Measurements from ENCODE around the gene WTAP.

The WTAP gene

DNA sequence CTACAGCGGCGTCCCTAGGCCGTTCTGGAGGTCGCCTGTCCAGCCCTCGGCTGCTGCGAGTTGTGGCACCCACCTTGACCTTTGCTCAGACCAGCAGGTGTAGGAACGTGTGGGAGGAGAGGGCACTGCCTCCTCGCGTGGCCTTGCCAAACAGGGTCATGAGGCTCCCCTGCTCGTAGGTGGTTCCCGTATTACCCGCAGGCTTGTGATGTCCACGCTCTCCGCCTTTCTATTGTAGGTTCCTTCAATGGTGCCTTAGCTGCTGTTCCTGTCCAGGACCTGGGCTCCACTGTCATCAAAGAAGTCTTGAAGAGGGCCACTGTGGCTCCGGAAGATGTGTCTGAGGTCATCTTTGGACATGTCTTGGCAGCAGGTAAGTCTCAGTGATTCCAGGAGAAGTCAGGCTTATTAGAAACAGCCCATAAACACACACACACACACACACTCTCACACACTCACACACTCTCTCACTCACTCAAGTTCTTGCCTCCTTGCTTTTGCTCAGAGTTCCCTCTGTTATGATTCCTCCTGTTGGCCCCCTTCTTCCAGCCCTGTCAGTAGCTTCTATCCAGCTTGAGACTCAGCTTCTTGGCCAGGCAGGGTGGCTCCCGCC lies 35.5 kb downstream of the WTAP start:
- DNase-seq, result no peak

DNA sequence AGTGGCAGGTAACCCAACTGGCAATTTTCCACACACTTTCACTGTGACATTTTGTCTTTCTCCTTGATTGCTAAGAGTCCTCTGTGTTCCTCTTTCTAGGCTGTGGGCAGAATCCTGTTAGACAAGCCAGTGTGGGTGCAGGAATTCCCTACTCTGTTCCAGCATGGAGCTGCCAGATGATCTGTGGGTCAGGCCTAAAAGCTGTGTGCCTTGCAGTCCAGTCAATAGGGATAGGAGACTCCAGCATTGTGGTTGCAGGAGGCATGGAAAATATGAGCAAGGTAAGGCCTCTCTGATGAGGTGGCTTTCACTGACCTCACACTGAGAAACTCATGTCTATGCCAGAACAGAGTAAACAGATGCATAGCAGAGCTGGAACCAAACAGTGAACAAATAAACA lies 39.6 kb downstream of the WTAP start:
- DNase-seq, result no peak

DNA sequence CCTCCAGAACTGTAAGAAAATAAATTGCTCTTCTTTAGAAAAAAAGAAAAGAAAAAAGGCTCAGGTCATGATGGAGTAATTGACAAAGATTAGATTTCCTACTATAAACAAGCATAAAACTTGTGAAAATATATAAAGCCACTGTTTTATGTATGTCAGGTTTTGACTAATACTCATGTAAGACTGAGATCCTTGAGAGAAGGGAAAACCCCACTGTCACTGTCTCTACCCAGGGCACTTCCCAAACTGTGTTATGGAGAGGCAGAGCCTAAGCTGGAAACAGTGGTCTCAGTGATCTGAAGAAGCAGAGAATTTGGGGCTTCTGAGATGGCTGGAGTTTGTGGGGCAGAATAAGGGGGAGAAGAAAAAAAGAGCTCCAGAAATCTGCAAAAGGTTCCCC lies 42.2 kb downstream of the WTAP start:
- DNase-seq, result no peak

DNA sequence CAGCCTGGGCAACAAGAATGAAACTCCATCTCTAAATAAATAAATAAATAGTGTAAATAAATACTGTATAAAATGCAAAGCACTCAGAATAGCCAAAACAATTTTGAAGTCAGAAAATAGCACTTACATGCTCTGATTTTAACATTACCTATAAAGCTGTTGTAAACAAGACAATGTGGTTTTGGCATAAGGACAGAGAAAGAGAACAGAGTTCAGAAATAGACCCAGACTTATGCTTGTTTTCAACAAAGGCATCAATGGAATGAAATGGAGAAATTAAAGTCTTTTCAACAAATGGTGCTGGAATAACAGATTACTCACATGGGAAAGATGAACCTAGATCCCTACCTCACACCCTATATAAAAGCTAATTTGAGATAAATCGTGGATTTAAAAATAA lies 44.9 kb downstream of the WTAP start:
- no peak for DNase-seq

DNA sequence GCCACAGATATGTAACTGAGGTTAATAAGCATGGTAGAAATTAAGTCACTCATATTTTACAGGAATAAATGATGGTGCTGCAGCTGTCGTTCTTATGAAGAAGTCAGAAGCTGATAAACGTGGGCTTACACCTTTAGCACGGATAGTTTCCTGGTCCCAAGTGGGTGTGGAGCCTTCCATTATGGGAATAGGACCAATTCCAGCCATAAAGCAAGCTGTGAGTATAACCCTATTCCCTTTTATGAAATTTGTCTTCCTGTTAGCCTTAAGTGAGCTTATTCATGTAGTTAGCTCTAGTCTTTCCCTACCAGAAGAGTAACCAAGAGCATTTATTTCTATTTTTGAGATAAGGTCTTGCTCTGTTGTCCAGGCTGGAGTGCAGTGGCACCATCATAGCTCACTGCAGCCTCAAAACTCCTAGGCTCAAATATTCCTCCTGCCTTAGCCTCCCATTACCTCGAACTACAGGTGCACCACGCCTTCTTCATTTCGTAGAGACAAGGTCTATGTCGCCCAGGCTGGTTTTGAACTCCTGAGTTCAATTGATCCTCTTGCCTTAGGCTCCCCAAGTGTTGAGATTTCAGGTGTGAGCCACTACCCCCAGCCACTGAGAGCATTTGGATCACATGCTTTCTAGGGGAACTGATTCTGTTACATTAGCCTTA lies 50.1 kb downstream of the WTAP start:
- DNase-seq, result no peak

DNA sequence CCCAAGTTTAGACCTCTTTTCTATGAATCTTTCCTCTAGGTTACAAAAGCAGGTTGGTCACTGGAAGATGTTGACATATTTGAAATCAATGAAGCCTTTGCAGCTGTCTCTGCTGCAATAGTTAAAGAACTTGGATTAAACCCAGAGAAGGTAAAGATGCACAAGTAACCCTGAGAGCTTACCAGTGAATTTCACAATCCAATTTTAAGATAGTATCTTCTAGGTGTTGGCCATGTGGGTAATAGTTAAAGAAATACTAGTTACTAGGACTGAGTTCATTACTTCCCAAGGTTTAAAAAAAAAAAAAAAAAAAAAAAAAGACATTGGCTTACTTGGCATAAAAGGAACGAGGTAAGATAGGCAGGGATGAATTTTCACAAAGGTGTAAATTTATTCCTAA lies 50.8 kb downstream of the WTAP start:
- no peak for DNase-seq

DNA sequence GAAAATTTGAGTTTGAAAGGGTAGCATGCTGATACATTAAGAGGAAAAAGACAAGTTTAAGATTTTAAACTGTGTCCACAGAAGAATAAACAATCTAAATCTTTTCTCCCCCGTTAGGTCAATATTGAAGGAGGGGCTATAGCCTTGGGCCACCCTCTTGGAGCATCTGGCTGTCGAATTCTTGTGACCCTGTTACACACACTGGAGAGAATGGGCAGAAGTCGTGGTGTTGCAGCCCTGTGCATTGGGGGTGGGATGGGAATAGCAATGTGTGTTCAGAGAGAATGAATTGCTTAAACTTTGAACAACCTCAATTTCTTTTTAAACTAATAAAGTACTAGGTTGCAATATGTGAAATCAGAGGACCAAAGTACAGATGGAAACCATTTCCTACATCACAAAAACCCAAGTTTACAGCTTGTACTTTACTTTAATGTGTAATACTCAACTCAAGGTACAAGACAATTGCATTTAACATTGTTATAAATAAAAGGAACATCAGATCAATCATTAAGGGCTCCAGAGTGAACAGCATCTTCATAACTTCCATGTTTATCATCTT lies 51.3 kb downstream of the WTAP start:
- peak; percentile 26 for DNase-seq

DNA sequence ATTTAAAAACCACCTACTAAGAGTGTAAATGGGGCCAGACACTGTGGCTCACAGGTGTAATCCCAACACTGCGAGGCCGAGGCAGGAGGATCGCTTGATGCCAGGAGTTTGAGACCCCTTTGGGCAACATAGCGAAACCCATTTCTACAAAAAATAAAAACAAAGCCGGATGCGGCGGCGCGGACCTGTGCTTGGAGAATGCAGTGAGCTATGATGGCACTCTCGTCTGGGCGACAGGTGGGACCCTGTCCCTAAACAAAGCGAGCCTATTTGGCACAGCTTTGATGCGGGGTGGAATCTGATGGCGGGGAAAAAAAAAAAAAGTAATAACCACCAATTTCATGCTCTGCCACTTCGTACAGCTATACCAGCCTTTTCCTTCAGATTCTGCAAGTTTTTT lies 61.0 kb downstream of the WTAP start:
- DNase-seq, result no peak

DNA sequence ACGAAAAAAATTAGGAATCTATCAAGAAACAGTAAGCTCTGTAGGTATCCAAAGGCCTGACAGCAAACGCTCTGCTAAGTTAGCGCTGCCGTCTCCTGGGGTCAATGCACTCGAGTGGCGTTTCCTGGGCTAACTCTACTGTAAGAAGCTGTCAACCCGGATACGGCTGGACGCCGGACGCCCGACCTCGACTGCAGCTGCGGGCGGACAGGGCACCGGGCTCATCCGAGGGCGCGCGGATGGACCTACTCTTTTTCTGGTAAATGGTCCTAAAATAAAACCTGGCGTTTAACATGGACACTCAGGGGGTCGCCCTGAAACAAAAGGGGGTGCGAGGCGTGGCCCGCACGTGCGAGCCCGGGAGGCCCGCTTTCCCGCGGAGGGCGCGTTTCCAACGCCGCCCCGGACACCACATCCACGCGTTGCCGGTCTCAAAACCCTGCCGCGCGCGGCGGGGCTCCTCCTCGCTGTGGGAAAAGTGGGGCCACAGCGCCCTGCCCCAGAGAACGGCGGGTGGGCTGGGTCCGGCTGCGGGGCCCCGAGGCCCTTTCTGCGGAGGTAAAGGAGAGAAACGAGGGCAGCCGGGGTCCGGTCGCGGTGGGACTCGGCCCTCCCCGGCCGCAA lies 61.6 kb downstream of the WTAP start:
- DNase-seq, result peak; percentile 46

DNA sequence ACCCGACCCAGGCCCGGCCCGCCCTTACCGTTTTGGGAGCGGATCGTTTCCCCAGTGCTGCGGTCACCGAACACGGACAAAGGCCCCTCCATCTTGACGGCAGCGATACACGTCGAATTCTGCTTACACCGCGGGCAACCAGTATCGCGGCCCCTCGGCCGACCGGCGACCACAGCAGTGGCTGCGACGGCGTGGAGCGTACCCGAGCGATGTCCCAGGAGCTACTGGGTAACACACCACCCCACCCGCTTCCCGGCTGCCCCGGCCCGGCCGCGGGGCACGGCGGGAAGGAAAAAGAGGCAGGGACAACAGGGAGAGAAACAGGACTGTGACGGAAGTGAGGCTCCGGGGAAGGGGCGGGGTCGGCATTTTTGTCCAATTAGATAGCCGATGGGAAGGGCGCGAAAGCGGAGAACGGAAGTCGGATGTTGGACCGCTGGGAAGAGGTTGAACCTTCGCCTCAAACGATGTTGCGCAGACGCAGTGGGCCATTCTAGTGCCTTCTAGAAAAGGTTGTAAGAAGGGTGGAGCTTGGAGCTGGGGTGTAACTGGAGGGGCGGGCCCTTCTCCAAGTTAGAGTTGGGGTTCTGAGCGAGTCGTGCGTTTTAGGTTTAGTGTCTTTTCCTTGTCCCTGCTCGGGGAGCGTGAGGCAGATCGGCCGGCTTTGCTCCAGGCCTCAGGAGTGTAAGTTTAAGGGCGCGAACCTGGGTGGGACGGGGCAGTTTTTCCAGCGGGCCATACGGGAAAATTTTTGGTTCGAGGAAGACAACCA lies 62.3 kb downstream of the WTAP start, which contains the start of gene TCP1:
Gene TCP1, minus strand, starts transcription at position 226 of the 772 bp plus-strand sequence. Its CDS starts 134 bp downstream, at position 92.
- DNase-seq, result peak; percentile 100

DNA sequence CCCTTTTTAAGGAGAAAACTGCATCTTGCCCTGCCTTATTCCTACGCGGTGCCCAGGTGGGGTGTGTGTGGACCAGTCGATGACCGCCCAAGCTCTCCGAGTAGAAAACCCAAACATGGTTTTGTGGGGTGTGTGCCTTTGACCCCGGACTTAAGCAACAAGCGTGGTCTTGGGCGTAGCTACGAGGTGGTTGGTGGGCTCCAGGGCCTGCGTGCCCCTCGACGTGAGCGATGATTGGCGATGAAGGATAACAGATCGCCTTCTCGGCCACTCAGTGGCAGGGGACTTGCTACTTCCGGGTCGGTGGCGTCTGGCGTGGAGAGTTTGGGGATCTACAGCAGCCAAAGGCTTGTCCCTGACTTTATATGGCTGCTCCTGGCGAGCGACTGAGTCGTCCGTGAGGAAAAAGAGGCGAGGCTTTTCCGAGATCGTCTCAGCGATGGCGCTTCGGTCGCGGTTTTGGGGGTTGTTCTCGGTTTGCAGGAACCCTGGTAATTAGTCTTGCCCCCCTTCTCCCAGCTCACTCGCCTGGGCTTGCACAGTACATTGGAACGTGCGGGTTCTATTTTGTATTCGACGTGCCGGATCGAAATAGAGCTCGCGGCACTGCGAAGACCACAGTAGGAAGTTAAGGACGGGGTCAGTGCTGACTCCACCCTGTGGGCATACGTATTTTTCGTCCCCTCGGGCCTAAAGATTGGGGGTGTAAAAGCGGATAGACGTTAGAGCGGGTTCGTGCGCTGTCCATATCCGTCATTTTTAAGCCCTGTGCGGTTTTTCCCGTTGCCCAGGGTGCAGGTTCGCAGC lies 63.0 kb downstream of the WTAP start, which contains the start of gene MRPL18:
Gene MRPL18, plus strand, starts transcription at position 319 of the 807 bp plus-strand sequence. Its CDS starts 121 bp downstream, at position 440.
- DNase-seq, result peak; percentile 99

DNA sequence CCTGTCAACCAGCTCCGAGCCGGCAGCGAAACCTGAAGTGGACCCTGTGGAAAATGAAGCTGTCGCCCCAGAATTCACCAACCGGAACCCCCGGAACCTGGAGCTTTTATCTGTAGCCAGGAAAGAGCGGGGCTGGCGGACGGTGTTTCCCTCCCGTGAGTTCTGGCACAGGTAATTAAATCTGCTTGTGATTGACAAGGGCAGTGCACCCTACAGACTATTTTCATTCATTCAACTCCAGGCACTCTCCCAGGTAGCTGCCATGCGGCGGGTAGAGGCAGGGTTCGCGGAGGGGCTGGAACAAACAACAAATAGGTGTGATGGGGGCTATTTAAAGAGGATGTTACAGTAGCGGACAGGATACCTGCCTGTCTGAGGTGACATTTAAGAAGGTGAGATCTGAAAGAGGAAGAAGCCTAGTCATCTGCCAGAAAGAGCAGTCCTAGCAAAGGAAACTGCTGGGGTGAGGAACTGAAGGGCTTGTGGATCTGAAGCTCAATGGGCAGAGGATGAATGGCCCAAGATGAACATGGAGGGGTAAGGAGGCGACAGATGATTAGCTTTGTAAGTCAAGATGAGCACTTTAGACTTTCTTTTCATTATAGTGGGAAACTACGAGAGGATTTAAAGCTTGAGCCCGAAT lies 63.8 kb downstream of the WTAP start:
- peak; percentile 47 for DNase-seq

DNA sequence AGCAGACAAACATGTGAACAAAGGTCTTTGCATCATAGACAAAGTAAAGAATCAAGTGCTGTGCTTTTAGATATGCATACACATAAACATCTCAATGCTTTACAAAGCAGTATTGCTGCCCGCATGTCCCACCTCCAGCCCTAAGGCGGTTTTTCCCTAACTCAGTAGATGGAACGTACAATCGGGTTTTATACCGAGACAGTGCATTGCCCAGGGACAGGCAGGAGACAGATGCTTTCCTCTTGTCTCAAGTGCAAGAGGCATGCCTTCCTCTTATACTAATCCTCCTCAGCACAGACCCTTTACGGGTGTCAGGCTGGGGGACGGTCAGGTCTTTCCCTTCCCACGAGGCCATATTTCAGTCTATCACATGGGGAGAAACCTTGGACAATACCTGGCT lies 67.7 kb downstream of the WTAP start:
- peak; percentile 78 for DNase-seq

DNA sequence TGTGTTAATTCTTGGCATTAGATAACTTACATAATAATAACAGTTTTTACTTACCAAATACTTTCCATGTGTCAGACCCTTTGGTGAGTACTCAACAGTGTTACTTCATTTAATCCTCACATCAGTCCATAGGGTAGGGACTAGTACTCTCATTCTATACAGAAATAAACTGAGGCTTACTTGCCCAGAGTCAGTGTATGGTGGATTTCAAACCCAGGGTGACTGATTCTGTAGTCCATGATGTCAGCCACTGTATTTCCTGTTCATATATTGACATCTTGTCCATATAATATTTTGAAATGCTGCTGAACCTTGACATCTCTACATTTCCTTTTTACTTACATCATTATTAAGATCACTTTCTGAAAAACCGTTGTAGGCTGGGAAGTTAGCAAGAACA lies 70.2 kb downstream of the WTAP start:
- no peak for DNase-seq

DNA sequence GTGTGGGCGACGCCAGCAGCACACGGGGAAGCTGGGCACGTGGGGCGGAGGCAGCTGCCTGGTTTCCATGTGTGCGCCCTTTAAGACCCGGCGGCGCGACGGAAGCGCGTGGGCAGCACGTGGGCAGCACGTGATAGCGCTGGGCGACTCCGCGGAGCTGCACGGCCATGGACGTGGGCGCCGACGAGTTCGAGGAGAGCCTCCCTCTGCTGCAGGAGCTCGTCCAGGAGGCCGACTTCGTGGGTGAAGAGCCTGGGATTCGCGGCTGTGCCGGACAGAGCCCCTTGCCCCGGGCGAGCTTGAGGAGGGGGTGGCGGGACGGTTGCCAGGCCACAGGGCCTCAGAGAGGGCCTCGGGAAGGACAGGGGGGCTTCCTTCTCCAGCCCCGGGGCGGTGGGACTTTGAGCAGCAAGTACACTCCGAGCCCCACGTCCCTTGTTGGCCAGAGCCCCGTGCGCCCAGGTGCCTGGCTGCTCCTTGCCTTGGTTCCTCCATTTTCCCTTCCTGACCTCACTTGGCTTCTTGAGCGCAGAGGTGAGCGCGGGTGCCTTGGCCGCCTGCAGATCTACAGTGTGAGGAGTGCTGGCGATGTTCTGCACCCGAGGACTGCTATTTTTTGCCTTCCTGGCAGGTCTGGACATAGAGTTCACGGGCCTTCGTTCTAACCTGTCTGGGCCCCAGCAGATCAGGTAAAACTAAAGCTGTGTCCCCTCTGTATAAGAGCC lies 73.0 kb downstream of the WTAP start, which contains the start of gene PNLDC1:
Gene PNLDC1, plus strand, starts transcription at position 136 of the 725 bp plus-strand sequence. Its CDS starts 32 bp downstream, at position 168.
- no peak for DNase-seq

DNA sequence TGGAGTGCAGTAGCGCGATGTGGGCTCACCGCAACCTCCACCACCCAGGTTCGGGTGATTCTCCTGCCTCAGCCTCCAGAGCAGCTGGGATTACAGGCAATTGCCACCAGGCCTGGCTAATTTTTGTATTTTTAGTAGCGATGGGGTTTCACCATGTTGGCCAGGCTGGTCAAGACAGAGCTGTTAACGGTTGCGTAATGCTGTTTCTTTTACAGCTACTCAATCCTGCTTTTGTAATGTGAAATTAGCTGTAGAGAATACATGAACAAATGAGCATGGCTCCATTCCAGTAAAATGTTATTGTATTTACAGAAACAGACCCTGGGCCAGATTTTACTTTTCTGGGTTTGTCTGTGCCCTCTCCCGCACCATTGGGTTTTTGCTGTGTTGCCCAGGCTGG lies 74.6 kb downstream of the WTAP start:
- DNase-seq, result no peak

DNA sequence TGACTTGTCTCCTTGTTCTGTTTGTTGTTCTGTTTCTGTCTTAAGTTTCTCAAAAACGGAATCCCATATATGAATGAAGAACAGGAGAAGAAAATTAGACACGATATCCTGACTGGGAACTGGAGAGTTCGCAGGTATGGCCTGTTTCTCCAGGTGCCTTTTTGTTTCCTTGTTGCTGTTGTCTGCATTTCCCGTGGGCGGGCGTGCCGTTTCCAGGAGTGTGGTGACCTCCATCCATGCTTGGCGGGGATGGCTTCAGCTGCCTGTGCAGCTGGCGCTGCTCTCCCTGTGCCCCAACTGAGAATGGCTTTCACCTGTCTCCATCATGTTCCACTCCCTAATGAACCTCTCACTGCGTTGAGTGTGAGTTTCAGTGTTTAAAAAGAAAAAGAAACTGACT lies 77.2 kb downstream of the WTAP start:
- no peak for DNase-seq

DNA sequence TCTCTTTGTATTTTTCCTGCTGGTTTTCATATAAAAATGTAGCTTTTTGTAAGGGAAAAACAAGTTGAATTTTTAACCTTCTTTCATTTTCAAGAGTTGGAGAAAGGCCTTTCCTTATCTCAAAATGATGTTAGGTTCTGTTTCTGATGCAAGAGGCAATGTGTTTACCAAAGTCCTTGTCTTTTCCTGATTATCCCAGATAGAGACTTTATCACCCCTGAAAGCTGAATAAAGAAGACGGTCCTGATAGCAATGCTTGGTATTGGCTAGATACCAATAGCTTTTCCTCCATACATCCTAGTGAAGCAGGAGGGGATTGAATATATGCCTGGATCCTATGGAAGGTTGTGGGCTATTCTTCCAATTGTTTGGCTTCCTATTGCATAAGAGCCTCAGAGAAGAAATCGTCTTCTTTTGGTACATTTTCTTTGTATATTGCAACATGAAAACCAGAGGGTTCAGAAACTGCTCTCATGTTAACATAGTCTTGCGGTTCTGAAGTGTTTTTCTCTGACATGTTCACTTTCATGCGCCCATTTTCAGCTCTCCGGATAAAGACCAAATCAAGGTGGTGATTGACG lies 78.2 kb downstream of the WTAP start:
- DNase-seq, result no peak
